ENCODE results near the gene CSMD2. TPM values are rescaled to one million over a fixed set of nuclear protein-coding genes. Genes with fewer than 3 reads are reported as not detected.

The CSMD2 gene
- total RNA-seq, 2 donors from 2014 or later, result 2.8 to 3.0 TPM

DNA sequence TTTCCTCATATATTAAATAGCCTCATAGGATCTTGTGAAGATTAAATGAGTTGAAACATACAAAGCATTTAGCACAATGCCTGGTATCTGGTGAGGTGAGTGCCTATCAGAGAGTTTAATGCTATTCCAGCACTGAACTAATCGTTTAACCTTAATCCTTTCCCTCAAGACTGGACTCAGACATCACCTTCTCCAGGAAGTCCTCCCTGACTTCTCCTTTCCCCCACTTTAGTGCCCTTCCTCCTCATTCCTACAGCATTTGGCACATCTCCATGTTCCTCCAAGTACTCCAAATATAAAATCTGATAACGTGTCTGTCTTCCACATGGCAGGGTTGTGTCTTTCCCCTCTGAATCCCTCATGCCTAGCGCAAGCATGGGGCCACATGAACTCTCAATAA is 632.8 kb downstream of the CSMD2 start:
- DNase-seq (ENCODE audit: low spot score) (no peak), ATAC-seq (ENCODE audit: insufficient number of reproducible peaks, low FRiP score, low read depth) (no peak)
- Histone ChIP-seq H3K27me3 (replicated peaks; ENCODE audit: insufficient read depth) (no peaks in the 10 kb centered on the region), H3K27ac (no peak overlapping the region), H3K4me1 (ENCODE audit: control insufficient read depth in 1 of 2, low read depth in 2 of 2) (no peaks in the 10 kb centered on the region), H3K36me3 (no peaks in the 10 kb centered on the region), H3K4me3 (no peak overlapping the region), H3K9me3 (no peaks in the 10 kb centered on the region)
- TF ChIP-seq, protein P1, sequence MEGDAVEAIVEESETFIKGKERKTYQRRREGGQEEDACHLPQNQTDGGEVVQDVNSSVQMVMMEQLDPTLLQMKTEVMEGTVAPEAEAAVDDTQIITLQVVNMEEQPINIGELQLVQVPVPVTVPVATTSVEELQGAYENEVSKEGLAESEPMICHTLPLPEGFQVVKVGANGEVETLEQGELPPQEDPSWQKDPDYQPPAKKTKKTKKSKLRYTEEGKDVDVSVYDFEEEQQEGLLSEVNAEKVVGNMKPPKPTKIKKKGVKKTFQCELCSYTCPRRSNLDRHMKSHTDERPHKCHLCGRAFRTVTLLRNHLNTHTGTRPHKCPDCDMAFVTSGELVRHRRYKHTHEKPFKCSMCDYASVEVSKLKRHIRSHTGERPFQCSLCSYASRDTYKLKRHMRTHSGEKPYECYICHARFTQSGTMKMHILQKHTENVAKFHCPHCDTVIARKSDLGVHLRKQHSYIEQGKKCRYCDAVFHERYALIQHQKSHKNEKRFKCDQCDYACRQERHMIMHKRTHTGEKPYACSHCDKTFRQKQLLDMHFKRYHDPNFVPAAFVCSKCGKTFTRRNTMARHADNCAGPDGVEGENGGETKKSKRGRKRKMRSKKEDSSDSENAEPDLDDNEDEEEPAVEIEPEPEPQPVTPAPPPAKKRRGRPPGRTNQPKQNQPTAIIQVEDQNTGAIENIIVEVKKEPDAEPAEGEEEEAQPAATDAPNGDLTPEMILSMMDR (IDR thresholded peaks at IDR 0.05), result no peak

DNA sequence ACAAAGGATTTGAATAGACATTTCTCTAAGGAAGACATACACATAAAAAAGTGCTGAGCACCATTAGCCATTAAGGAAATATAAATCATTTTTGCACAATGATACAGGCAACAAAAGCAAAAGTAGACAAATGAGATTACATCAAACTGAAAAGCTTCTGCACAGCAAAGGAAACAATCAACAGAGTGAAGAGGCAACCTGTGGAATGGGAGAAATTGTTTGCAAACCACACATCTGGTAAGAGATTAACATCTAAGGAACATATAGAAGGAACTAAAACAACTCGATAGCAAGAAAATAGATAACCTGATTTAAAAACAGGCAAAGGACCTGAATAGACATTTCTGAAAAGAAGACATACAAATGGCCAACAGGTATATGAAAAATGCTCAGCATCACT is 635.1 kb downstream of the CSMD2 start:
- no peaks in the 10 kb centered on the region for H3K9me3 ChIP-seq
- H3K27me3 ChIP-seq (replicated peaks; ENCODE audit: insufficient read depth), result no peaks in the 10 kb centered on the region
- no peaks in the 10 kb centered on the region for H3K36me3 ChIP-seq
- no peak overlapping the region for H3K4me3 ChIP-seq
- no peak for DNase-seq (ENCODE audit: low spot score)
- no peak for ATAC-seq (ENCODE audit: insufficient number of reproducible peaks, low FRiP score, low read depth)
- no peak overlapping the region for H3K27ac ChIP-seq
- H3K4me1 ChIP-seq (ENCODE audit: control insufficient read depth in 1 of 2, low read depth in 2 of 2), result no peaks in the 10 kb centered on the region
- TF ChIP-seq, protein P1 (IDR thresholded peaks at IDR 0.05), result no peak

GRCh38 chr1:33527934-33528333 is 637.1 kb downstream of the CSMD2 start:
- DNase-seq (ENCODE audit: low spot score) (no peak), ATAC-seq (ENCODE audit: insufficient number of reproducible peaks, low FRiP score, low read depth) (no peak)
- no peaks in the 10 kb centered on the region for H3K27me3 ChIP-seq (replicated peaks; ENCODE audit: insufficient read depth)
- H3K4me1 ChIP-seq (ENCODE audit: control insufficient read depth in 1 of 2, low read depth in 2 of 2), result no peaks in the 10 kb centered on the region
- no peaks in the 10 kb centered on the region for H3K36me3 ChIP-seq
- H3K9me3 ChIP-seq, result no peaks in the 10 kb centered on the region
- TF ChIP-seq, protein P1 (IDR thresholded peaks at IDR 0.05), result no peak
- H3K27ac ChIP-seq, result no peak overlapping the region
- H3K4me3 ChIP-seq, result no peak overlapping the region

GRCh38 chr1:33524586-33524985 is 640.4 kb downstream of the CSMD2 start:
- TF ChIP-seq, protein P1 (IDR thresholded peaks at IDR 0.05), result no peak
- DNase-seq (ENCODE audit: low spot score) (no peak), ATAC-seq (ENCODE audit: insufficient number of reproducible peaks, low FRiP score, low read depth) (no peak)
- H3K4me1 ChIP-seq (ENCODE audit: control insufficient read depth in 1 of 2, low read depth in 2 of 2), result no peaks in the 10 kb centered on the region
- H3K27me3 ChIP-seq (replicated peaks; ENCODE audit: insufficient read depth), result no peaks in the 10 kb centered on the region
- H3K27ac ChIP-seq, result no peak overlapping the region
- H3K4me3 ChIP-seq, result no peak overlapping the region
- H3K9me3 ChIP-seq, result no peaks in the 10 kb centered on the region
- H3K36me3 ChIP-seq, result no peaks in the 10 kb centered on the region

GRCh38 chr1:33519240-33519884 is 645.7 kb downstream of the CSMD2 start:
- no peaks in the 10 kb centered on the region for H3K36me3 ChIP-seq
- no peak for ATAC-seq (ENCODE audit: insufficient number of reproducible peaks, low FRiP score, low read depth)
- no peak for DNase-seq (ENCODE audit: low spot score)
- H3K27ac ChIP-seq, result no peak overlapping the region
- H3K9me3 ChIP-seq, result no peaks in the 10 kb centered on the region
- H3K27me3 ChIP-seq (replicated peaks; ENCODE audit: insufficient read depth), result no peaks in the 10 kb centered on the region
- H3K4me1 ChIP-seq (ENCODE audit: control insufficient read depth in 1 of 2, low read depth in 2 of 2), result no peaks in the 10 kb centered on the region
- TF ChIP-seq, protein P1 (IDR thresholded peaks at IDR 0.05), result no peak
- H3K4me3 ChIP-seq, result no peak overlapping the region

Data from thoracic aorta (tissue), 2 donors.